Adrenal gland (tissue), 12 donors: Measurements from ENCODE around the gene VPS13D. TPM values are rescaled to one million over a fixed set of nuclear protein-coding genes. Genes with fewer than 3 reads are reported as not detected.
A peak's percentile ranks its signal among the peaks of the same experiment; 100 is the strongest.
"Not testable (repeated sequence)": the region's sequence is repeated elsewhere in the genome, so short reads cannot be mapped to it uniquely, and the experiment has no call there.

ENCODE experiments used
- DNase-seq, 7 donors: peaks; one replicate each; pipeline ENCODE4 v3.0.0-alpha.2; 2019 to 2020
- H3K27ac ChIP-seq, 5 donors: fragments of 200-600 bp; sonication (generic) in 4 of 5; 1 replicate in 3 of 5; 2 replicates in 2 of 5; pipeline versions ENCODE4 v1.5.1 to v1.8.0; 2016 to 2020; ENCODE audit warnings: mild to moderate bottlenecking in 1 of 5
- H3K27me3 ChIP-seq: fragments of 200-600 bp; 2 replicates; pipeline ENCODE4 v1.8.0; 2021
- H3K36me3 ChIP-seq, 2 donors: fragments of 200-600 bp; replicated peaks in 1 of 2; 1 replicate in 1 of 2; 2 replicates in 1 of 2; pipeline versions ENCODE4 v1.5.1 to v1.8.0; 2018 to 2022
- H3K4me1 ChIP-seq, 2 donors: fragments of 200-600 bp; replicated peaks in 1 of 2; 1 replicate in 1 of 2; 2 replicates in 1 of 2; pipeline versions ENCODE4 v1.5.1 to v1.8.0; 2018 to 2021
- H3K4me3 ChIP-seq, 4 donors: fragments of 200-600 bp; sonication (generic) in 3 of 4; one replicate each; pipeline ENCODE4 v1.5.1; 2016 to 2018
- H3K9me3 ChIP-seq, 3 donors: fragments of 200-600 bp; sonication (generic) in 1 of 3; replicated peaks in 1 of 3; 1 replicate in 2 of 3; 2 replicates in 1 of 3; pipeline versions ENCODE4 v1.5.1 to v1.8.0; 2016 to 2021
- POLR2A ChIP-seq, 2 donors: fragments of 450-650 bp; IDR thresholded peaks; one replicate each; pipeline ENCODE4 v1.6.1; 2017; ENCODE audit warnings: antibody characterized with exemption in 2 of 2, mild to moderate bottlenecking in 2 of 2, moderate library complexity in 1 of 2
- WGBS, 4 donors: extraction: QIAGEN DNeasy Blood & Tissue Kit in 2 of 4; methylation state at CpG; one replicate each; pipeline versions ENCODE4 v1.1.5 to v1.1.7; 2013 to 2017; 5-methylcytosine and 5-hydroxymethylcytosine counted together
- intact Hi-C, 2 donors: fragments of 100-400 bp; cut with DNase I; formaldehyde crosslinking; loops; one replicate each; pipeline versions ENCODE4 v1.14.1 to v1.15.0; 2022 to 2023
- polyA plus RNA-seq, 3 donors: library from polyadenylated mRNA; stranded (reverse); fragments of 200-250 nt in 2 of 3; fragments of 350-450 nt in 1 of 3; fragmentation: Illumina TruSeq in 1 of 3; extraction: RNeasy Lipid Tissue Mini Kit (QIAGEN cat#74804) in 1 of 3; gene quantifications; one replicate each; pipeline ENCODE4 v1.2.3, GENCODE V29; 2013 to 2014
- total RNA-seq, 9 donors: library from RNA; depleted of rRNA in 4 of 9; stranded (reverse); fragments of >200 nt in 4 of 9; fragments of 120-200 nt in 1 of 9; fragmentation: NEBNext Ultra II Directional in 1 of 9; extraction: Animal tissue kit (Norgen Biotek cat#: 25700) in 1 of 9; gene quantifications; one replicate each; pipeline versions ENCODE4 v1.1.0 to v1.2.4, GENCODE V29; 2013 to 2023
- TF ChIP-seq, protein P1 (sequence below), 6 experiments: fragments of 450-650 bp in 4 of 6; fragments of 200-600 bp in 2 of 6; sonication (generic) in 1 of 6; IDR thresholded peaks; 1 replicate in 5 of 6; 2 replicates in 1 of 6; pipeline versions ENCODE4 v1.5.1 to v1.8.0; 2016 to 2021; ENCODE audit warnings: antibody characterized with exemption in 6 of 6, mild to moderate bottlenecking in 2 of 6, moderate library complexity in 1 of 6
- donor health status: healthy with polysubstance abuse.
- donor health status: Bipolar disorder and iron deficiency.
- donor health status: DM: yes; HTN: yes; CAD: no.
- donor health status: DM: no; HTN: no; CAD: no.
- donor health status: DM: no; HTN: no; CAD: no.
- donor health status: DM: yes; HTN: yes; CAD: no.

VPS13D gene
- total and polyA plus RNA-seq, 12 donors = 17.0 to 62.3 (median 39.9) TPM

DNA sequence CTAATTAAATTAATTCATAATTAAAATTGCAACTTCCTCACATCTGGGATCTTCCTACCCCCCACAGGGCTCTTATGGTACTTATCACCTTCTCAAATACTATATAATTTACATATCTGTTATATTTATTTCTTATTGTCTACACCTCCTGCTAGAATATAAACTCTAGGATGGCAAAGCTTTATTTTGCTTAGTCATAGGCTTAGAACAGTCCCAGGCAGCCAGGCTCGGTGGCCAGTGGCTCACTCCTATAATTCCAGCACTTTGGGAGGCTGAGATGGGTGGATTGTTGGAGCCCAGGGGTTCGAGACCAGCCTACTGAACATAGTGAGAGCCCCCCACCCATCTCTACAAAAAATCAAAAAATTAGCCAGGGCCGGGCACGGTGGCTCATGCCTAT lies 10.0 kb upstream of the VPS13D start:
- TF ChIP-seq POLR2A (IDR thresholded peaks at IDR 0.05) = no peak
- TF ChIP-seq, protein P1, sequence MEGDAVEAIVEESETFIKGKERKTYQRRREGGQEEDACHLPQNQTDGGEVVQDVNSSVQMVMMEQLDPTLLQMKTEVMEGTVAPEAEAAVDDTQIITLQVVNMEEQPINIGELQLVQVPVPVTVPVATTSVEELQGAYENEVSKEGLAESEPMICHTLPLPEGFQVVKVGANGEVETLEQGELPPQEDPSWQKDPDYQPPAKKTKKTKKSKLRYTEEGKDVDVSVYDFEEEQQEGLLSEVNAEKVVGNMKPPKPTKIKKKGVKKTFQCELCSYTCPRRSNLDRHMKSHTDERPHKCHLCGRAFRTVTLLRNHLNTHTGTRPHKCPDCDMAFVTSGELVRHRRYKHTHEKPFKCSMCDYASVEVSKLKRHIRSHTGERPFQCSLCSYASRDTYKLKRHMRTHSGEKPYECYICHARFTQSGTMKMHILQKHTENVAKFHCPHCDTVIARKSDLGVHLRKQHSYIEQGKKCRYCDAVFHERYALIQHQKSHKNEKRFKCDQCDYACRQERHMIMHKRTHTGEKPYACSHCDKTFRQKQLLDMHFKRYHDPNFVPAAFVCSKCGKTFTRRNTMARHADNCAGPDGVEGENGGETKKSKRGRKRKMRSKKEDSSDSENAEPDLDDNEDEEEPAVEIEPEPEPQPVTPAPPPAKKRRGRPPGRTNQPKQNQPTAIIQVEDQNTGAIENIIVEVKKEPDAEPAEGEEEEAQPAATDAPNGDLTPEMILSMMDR (IDR thresholded peaks at IDR 0.05) = no peak
- intact Hi-C loops = no loop called here
- 84 to 91% (median 88%) methylated on average over 4 of the region's 4 CpGs for WGBS, 4 donors
- H3K27me3 ChIP-seq = no peaks in the 10 kb centered on the region
- no peaks in the 10 kb centered on the region for H3K9me3 ChIP-seq
- no peaks in the 10 kb centered on the region for H3K36me3 ChIP-seq
- H3K27ac ChIP-seq = no peak overlapping the region
- DNase-seq = no peak
- H3K4me3 ChIP-seq = no peak overlapping the region
- no peaks in the 10 kb centered on the region for H3K4me1 ChIP-seq

DNA sequence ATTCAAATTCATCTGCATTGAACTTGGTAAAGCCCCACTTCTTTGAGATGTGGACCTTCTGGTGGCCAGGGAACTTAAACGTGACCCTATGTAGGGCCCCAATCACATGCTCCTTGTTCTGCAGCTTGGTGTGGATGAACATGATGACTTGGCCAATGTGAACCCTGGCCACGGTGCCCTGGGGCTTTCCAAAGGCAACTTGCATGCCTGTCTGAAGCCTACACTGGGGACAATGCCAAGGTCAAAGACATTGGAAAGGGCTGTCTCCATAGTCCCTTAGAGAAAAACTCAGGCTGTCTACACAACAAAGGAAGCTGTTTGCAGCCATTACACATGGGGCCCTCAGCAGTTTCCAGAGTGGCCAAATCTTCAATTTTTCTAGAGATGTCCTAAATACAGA lies 8.9 kb upstream of the VPS13D start:
- 55 to 78% (median 63%) methylated on average over 1 to 2 of the region's 2 CpGs; no CpG with 5 or more reads in 1 of the 4 donors for WGBS, 4 donors
- Histone ChIP-seq H3K36me3 (no peaks in the 10 kb centered on the region), H3K9me3 (no peaks in the 10 kb centered on the region), H3K27me3 (no peaks in the 10 kb centered on the region), H3K4me1 (no peaks in the 10 kb centered on the region), H3K27ac (no peak overlapping the region), H3K4me3 (no peak overlapping the region)
- intact Hi-C loops = no loop called here
- TF ChIP-seq, protein P1 (IDR thresholded peaks at IDR 0.05) = no peak
- TF ChIP-seq POLR2A (IDR thresholded peaks at IDR 0.05) = no peak
- peak in 1 of 7 donors; percentile 47 for DNase-seq

DNA sequence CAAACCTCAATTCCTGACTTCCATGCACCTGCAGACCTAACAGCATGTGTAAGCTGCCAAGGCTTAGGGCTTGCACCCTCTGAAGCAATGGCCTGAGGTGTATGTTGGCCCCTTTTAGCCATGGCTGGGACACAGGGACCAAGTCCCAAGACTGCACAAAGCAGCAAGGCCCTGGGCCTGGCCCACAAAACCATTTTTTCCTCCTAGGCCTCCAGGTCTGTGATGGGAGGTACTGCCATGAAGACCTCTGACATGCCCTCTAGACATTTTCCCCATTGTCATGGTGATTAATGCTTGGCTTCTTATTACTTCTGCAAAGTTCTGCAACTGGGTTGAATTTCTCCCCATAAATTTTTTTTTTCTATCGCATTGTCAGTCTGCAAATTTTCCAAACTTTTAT lies 7.1 kb upstream of the VPS13D start:
- intact Hi-C loops, H3K27ac ChIP-seq, H3K9me3 ChIP-seq, H3K36me3 ChIP-seq, H3K4me3 ChIP-seq, DNase-seq, H3K27me3 ChIP-seq, H3K4me1 ChIP-seq: not testable (repeated sequence)
- WGBS, 4 donors = 93 to 100% (median 100%) methylated on average over 1 of the region's 1 CpG

DNA sequence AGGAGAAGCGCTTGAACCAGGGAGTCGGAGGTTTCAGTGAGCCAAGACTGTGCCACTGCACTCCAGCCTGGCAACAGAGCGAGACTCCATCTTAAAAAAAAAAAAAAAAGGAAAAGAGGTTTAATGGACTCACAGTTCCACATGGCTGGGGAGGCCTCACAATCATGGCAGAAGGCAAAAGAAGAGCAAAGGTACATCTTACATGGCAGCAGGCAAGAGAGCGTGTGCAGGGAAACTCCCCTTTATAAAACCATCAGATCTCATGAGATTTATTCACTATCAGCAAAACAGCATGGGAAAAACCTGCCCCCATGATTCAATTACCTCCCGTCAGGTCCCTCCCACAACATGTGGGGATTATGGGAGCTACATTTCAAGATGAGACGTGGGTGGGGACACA lies 5.7 kb upstream of the VPS13D start:
- H3K4me1 ChIP-seq, DNase-seq, H3K27me3 ChIP-seq, H3K4me3 ChIP-seq, H3K9me3 ChIP-seq, H3K27ac ChIP-seq, H3K36me3 ChIP-seq, intact Hi-C loops: not testable (repeated sequence)
- 80 to 91% (median 90%) methylated on average over 5 to 6 of the region's 6 CpGs for WGBS, 4 donors

DNA sequence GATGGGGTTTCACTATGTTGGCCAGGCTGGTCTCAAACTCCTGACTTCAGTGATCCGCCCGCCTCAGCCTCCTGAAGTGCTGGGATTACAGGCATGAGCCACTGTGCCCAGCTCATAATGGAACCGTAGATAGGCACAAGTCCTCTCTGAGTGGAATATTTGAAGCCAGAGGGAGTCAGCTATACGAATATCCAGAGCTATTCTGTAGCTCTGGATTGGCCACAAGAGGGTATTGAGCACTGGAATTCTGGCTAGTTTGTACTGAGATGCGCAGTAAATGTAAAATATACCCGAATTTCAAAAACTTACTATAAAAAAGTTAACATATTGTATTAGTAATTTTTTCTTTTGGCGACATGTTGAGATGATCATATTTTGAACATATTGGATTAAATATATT lies 851 bp upstream of the VPS13D start:
- 80 to 89% (median 84%) methylated on average over 7 of the region's 7 CpGs for WGBS, 4 donors

More for the DNA sequence above, 851 bp upstream of the VPS13D start:
- peaks cover 13 to 18% of the 10 kb centered on the region in 2 donors for H3K4me1 ChIP-seq
- no peak overlapping the region for H3K27ac ChIP-seq
- intact Hi-C loops = no loop called here
- H3K36me3 ChIP-seq = no peaks in the 10 kb centered on the region
- H3K4me3 ChIP-seq = no peak overlapping the region
- DNase-seq = no peak
- no peaks in the 10 kb centered on the region for H3K9me3 ChIP-seq
- H3K27me3 ChIP-seq = no peaks in the 10 kb centered on the region
- TF ChIP-seq, protein P1 (IDR thresholded peaks at IDR 0.05) = no peak
- TF ChIP-seq POLR2A (IDR thresholded peaks at IDR 0.05) = no peak
